GM21825 (cell line): ENCODE data around the gene MEF2C.
A peak's percentile ranks its signal among the peaks of the same experiment; 100 is the strongest.
"Not testable (repeated sequence)": the region's sequence is repeated elsewhere in the genome, so short reads cannot be mapped to it uniquely, and the experiment has no call there.

ENCODE experiments used
- ATAC-seq: cut with Tn5 transposase; IDR thresholded peaks from one replicate; pipeline ENCODE4 v1.9.1; 2021; ENCODE audit warnings: mild to moderate bottlenecking, moderate library complexity; ENCODE audit not compliant: unreplicated experiment

The MEF2C gene

DNA sequence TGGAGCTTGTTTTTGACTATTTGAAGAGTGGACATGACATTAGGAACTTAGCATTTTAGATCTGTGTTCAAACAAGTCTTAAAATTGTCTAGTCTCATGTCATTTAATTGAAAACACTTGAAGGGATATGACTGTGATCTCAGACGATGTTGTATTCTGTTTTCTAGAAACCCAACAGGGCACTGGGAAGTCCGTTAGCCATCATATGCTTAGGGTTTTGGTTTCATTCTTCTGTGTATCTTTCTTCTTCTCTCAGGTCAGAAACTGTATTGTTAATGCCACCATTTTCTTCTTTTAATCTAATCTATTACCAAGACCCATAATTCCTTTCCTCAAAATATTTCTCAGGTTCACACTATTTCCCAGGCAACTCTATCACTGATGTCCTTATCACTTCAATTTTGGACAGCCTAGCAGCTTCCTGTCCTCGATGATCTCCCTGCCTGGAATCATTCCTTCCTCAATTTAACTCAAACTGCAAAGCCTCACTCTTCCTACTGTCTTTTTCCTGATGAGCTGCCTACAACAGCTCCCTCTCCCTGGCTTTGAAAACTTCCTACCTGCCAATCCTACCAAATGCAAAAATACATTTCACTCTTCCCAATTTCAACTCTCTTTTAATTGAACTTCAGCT is 77.7 kb downstream of the MEF2C start:
- no peak for ATAC-seq

DNA sequence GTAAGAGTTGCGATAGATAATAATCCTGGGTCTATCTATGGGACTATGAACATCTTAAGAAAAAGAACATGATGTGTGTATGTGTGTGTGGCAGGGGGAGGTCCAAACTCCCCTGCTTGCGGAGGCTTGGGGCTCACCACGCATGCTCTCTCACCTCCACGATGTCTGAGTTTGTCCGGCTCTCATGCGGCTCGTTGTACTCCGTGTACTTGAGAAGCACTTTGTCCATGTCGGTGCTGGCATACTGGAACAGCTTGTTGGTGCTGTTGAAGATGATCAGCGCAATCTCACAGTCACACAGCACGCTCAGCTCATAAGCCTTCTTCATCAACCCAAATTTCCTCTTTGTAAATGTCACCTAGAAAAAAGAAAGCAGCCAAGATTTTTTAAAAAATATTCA is 78.5 kb downstream of the MEF2C start:
- ATAC-seq = no peak

DNA sequence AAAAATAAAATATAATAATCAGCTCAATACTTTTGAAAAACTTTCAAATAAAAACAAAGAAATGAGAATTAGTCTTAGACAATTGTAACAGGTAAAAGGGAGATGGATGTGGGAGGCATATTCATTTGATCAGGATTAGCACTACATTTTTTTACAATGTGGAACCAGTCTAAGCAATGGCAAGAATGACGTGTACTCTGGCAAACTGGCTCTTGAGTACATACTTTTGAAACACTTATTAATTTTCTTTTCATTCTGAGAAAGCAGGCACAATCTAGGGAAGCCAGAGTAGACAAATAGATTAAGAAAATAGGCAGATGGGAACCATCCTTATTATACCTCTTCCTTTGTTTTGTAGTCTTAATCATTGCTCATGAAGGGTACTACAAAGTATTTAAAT is 79.7 kb downstream of the MEF2C start:
- ATAC-seq = no peak

DNA sequence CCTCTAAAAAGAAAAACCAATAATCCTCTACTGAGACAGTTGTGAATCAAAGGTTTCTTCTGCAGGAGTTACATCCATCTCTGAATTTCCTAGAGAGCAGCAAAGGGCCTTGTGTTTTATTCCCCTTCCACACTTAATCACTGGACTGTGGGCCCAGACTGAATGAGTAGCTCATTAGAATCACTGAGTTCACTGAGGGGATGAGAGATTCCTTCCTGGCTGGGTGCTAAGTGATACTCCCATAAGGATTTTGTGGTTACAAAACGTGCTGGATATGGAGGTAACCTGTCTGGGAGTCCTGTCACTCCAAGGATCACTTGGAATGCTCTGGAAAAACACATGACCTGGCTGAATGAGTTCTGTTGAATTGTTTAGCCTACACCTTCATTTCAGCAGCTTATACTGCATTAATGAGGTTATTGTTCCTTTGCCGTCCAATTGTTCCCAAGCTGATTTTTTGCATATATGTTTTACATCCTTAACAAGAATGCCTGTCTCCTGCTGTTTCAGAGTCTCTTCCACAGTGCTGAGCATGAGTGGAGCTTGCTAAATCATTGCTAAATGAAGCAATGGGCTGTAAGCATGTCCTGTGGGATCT is 82.9 kb downstream of the MEF2C start:
- no peak for ATAC-seq

DNA sequence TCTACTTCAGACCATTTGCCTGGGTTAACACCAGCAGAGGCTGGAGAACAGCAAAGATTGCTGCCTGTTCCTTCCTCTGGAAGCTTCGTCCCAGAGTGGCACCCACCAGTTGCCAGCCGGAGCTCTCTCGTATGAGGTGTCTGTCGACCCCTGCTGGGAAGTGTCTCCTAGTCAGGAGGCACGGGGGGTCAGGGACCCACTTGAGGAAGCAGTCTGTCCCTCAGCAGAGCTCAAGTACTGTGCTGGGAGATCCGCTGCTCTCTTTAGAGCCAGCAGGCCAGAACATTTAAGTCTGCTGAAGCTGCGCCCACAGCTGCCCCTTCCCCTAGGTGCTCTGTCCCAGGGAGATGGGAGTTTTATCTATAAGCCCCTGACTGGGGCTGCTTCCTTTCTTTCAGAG is 84.1 kb downstream of the MEF2C start:
- not testable (repeated sequence) for ATAC-seq

DNA sequence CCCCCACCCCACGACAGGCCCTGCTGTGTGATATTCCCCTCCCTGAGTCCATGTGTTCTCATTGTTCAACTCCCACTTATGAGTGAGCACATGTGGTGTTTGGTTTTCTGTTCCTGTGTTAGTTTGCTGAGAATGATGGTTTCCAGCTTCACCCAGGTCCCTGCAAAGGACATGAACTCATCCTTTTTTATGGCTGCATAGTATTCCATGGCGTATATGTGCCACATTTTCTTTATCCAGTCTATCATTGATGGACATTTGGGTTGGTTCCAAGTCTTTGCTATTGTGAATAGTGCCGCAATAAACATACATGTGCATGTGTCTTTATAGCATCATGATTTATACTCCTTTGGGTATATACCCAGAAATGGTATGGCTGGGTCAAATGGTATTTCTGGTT is 89.2 kb downstream of the MEF2C start:
- not testable (repeated sequence) for ATAC-seq

DNA sequence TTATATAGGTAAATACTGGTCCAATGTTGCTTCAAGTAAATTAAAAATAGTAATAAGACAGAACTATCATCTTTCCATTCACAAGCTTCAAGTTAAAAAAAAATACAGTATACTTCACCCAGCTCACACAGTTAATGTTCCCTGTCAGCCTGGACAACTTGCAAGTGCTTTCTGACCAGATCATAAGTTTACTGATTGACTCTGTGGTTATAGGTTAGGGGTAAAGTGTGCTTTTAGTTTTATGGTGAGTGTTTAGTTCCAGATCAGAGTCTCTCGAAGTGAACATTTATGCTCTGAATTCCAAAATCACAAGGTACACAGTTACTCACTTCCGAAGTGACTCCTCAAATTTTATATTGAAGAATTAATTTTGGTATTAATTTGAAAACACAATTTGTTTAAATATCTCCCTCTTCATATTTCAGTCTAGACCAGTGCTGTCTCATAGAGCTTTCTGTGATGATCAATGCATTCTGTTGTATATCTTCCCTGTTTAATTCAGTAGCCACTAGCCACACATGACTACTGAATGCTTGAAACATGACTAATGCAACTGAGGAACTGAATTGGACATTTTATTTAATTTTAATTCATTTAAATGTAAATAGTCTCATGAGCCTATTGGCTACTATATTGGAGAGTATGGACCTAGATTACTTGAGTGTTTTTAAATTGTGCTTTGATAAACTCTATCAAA is 90.7 kb downstream of the MEF2C start:
- ATAC-seq = peak; percentile 78

DNA sequence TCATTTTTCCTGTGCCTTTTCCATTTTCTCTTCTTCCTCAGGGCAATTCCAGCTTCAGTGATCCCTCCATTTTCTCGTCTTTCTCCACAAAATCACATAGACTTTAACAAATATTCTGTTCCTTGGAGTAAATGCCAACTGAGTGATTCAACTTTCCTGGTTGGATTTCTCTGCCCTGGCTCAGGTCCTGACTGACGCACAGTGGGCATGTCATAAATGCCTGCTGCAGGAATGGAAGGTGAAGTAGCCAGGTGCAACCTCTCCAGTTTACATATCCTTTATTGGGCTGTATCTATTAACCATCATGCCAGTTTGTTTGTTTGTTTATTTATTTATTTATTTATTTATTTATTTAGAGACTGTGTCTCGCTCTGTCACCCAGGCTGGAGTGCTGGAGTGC is 95.1 kb downstream of the MEF2C start:
- ATAC-seq = no peak

DNA sequence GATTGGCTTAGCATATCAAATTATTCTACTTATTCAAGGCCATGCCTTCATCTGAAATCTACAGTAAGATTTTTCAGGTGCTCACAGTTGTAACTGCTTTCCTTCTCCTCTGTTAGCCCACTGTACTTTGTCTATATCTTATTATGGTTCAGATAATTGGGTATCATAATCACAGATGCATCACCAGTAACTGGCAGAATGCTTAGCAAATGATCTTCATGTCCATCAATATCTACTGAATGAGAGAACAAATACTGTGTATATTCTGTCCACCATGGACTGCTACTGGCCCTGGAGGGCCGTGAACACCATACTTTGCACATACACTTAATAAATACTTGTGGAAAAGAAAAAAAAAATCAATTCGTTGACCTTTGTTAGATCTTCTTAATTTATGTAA is 96.2 kb downstream of the MEF2C start:
- no peak for ATAC-seq

DNA sequence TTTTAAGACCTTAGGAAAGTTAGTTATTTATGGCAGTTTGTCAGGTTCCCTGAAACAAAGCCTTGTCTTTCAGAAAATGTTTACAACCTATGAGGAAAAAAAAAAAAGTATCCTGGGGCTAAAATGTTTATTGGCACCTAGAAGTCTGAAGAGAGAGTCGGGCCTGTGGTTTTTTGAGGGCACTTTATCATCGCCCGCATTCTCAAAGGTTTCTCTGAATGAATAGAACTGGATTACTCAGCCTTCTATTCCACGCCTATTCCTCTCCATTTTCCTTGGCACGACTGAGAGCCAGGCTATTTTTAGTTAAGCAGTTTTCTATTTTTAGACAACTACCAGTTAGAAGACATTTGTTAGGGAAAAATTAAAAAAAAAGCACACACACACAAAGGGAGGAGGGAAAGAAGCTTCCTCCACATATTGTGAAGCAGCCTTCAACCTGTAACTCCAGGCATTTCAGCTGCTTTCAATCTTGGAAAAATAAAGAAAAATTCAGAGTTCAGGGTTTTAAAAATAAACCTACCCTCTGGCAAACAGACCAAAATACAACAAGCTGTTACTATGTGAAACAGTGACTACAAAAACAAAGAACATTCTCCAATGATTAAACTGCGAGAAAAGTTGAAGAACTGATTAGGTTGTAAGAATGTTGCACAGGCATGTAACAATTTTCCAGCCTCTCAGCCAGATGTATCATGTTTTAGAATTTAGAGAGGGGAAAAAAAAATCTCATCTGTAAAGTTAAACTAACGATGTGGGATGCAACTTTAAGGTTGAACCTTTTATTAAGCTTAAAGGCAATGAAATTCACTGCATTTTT is 97.0 kb downstream of the MEF2C start:
- peak; percentile 61 for ATAC-seq

DNA sequence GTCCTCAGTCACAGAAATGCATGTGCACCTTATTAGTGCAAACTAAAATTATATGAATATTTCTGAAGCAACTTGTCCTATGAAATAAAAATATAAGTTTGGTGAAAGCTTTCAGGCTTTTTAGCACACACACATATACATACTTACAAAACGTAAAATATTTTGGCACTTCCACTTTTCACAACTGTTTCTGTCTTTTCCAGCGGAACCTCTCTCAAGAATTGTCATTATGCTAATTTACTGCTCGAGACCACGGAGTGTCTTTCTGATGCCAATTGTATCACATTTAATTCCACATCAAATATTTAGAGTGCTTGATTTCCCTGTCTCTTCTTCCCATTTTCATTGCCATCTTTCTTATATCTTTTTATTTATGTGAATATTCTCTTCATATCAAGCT is 100.4 kb downstream of the MEF2C start:
- ATAC-seq = no peak

DNA sequence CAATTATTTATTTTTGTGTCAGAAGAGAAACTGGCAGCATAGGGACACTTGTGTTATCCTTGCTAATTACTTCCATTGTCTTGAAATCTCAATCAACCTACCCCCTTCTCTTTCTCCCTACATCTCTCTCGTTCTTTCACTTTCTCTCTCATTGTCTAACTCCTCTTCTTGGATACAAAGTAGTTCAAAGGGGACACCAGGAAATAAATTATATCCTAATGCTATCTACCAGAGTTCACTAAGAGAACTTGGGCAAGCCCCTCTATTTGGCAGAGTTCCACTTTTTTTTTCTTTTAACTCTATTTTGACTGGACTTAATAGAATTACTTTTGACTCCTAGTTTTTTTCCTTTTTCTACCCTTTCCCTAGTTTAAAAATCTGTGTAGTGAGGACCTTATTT is 102.2 kb downstream of the MEF2C start:
- no peak for ATAC-seq

DNA sequence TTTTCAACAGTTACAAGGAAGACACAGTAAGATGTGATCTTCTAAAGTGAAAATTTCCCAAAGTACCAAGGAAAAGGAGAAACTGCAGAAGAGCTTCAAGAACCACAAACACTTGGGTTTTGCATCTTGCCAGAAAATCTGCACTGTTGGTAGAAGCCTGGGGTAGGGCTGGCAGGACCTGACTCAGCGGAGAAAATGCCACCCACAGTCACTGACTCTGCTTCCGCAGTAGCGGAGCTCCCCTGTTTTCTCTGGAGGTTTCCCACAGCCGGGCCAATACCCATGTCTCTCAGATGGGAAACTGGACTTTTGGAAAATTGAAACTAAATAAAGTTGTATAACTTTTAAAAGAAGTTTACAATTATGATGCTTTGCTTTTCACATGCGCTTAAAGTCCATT is 104.2 kb downstream of the MEF2C start:
- ATAC-seq = no peak

DNA sequence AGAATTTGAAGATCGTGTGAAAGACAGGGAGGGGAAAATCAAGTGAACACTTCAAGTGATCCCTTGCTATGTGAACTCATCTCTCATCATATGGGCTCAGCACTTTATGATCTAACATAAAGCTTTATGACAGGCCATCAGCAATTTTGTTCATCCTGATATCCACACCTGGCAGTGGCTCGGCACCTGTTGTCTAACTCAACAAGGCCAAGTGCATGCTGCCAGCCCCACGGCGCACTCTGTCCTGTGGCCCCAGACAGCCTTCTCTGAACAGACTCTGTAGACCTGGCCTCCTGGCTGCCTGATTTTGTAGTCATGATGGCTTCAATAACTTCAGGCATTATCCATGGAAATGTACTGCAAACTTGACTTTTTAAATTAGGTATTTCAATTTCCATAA is 106.3 kb downstream of the MEF2C start:
- ATAC-seq = no peak

DNA sequence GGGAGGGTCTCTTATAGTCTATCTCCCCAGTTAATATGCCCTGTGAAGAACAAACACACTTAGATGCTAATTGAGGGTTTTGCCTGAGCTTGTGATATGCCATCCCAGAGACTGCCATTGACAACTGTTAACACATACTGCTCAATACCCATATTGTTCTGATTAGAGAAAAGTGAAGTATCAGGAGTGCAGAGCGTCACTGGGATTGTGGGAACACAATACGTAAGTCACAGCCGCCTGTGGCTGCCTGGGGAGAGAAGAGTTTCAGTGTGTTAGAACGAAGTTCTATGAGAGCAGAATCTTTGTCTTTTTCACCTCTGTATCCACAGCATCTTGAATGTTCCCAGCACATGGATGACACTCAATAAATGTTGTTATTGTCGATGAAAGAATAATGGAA is 110.2 kb downstream of the MEF2C start:
- no peak for ATAC-seq

DNA sequence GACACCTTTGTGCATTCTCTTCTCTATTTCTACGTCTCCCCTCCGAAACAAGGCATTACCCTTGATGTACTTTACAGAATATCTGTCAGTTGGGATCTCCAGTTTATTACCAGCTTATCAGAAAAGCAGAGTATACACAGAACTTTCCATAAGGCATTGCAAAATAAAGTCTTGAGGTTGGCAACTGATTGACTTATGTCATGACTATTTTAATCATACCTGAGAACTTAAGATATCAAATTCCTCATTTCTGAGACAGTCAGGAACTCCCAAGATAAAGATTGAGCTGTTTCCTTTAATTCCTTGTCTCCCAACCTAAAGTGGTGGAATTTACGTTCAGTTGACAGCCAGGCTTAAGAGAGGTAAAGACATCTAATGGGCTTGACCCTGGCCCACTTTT is 110.9 kb downstream of the MEF2C start:
- ATAC-seq = no peak

DNA sequence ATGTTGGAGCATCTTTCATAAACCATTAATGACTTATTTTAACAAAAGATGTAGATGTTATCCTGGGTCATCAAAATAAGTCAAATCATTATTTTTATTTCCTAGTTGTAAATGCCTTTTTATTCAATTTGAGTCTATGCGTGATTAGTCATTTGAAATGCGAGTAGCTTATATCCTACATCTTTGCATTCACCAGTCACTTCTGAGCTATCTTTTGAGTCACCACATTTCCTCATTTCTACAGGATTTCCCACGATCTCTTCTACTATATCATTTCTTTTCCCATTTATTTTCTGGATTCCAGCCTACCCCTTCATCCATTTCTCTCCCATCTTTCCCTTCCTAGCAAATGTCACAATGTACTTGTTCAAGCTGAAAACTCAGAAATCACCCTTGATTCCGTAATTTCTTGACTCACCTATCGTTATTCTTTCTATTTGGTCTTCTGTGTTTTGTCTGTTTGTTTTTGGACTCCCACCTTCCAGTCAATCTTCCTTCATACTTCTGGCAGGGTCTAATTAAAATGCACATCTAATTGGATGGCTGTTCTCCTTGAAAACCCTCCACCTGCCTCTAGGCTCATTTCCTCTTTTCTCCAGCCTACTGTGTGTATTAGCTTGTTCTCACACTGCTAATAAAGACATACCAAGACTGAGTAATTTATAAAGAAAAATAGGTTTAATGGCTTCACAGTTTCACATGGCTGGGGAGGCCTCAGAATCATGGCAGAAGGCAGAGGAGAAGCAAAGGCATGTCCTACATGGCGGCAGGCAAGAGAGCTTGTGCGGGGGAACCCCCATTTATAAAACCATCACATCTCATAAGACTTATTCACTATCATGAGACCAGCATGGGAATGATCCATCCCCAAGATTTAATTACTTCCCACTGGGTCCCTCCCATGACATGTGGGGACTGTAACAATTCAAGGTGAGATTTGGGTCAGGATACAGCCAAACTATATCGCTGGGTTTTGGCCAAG is 112.4 kb downstream of the MEF2C start:
- no peak for ATAC-seq

DNA sequence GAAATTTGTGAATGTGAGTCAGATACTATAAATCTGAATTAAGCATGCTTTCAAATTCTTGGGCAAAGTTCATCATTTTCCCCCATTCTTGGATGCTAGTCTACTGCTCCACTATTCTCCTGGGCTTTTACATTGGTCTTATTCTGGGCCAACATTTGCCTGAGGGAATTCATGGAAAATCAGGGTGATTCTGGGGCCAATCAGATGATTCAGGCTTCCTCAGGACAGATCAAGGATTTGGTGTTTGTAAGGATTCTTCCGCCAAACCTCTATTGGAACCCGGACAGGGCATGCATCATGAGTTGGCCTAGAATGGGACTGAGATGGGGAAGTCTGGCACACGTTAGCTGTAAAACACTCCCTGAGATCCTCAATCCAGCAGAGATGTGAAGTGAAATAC is 113.8 kb downstream of the MEF2C start:
- no peak for ATAC-seq

DNA sequence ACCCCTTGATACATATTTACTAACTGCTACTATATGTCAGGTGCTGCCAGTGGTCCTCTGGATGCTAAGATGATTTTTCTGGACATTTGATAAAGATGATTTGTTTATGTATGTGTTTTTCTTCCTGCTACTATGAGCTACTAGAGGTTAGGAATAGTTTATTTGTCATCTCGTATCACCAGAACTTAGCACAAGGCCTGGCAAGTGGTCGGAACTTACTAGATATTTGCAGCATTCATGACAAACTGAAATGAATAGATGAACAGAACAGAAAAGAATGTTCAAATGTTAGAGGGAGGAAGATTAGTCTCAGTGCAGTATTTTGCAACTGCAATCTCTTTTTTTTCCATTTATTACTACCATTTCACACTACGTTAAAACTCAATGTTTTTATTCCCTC is 114.6 kb downstream of the MEF2C start:
- ATAC-seq = no peak

DNA sequence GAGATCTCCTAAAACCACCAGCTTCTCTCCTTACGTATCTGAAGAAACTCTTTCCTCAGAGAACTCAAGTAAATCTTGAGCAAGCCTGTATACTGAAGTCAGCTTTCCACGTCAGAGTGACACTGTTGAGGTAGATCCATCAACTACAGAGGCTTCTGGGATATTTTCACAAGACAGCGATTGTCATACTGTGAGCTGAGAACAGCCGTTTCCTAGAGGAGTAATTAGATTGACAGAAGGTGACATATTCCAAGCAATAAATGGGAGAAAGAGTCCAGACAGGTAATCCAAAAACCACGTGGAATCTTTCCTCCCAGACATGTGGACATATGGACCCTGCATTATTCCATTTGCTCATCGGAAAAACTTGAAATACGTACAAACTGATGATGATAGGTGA is 117.2 kb downstream of the MEF2C start:
- no peak for ATAC-seq

DNA sequence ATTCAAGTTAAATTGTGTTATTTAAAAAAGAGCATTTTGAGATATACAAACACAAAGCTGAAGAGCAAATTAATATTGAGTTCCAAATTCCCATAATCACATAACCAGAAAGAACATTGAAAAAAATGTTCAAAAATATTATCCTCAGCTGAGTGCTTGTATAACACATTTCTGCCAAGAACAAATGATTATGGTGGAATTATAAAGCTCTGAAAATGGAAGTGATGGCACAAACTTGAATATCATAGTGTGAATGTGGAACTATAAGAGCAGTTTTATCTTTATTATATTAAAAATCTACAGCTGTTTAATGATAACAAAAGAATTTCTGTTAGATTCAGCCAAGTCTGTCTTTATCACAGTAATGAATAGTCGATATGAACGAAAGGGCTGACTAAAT is 117.8 kb downstream of the MEF2C start:
- ATAC-seq = no peak
